Activated B cell treated with CpG ODN at 0.5 μM for 24 hours (primary cell): ENCODE data around the gene HHIPL1. TPM values are rescaled to one million over a fixed set of nuclear protein-coding genes. Genes with fewer than 3 reads are reported as not detected.

Source experiments
- ATAC-seq: fragments of 200-7000 bp; cut with Tn5 transposase; one replicate; pipeline ENCODE4 v1.10.0; 2021; ENCODE audit warnings: low read depth, mild to moderate bottlenecking, moderate library complexity
- CTCF ChIA-PET: fragments of 350-600 bp; sonication (Branson Sonifier 250); formaldehyde crosslinking; loops from one replicate; lab custom pipeline; 2021; ENCODE audit warnings: antibody characterized with exemption; lab: Charles Lee
- POLR2A ChIA-PET: fragments of 350-600 bp; sonication (Branson Sonifier 250); formaldehyde crosslinking; loops from one replicate; lab custom pipeline; 2021; ENCODE audit warnings: antibody characterized with exemption; lab: Charles Lee
- DNase-seq: peaks from one replicate; pipeline ENCODE4 v3.0.0; 2022
- H3K27ac Mint-ChIP-seq: one replicate; pipeline ENCODE4 v1.8.0; 2020; ENCODE audit warnings: mixed read lengths
- H3K27me3 Mint-ChIP-seq: one replicate; pipeline ENCODE4 v1.8.0; 2021; ENCODE audit warnings: mixed read lengths
- H3K36me3 Mint-ChIP-seq: one replicate; pipeline ENCODE4 v1.8.0; 2021; ENCODE audit warnings: low read depth, mixed read lengths
- H3K4me1 Mint-ChIP-seq: one replicate; pipeline ENCODE4 v1.8.0; 2021; ENCODE audit warnings: mixed read lengths
- H3K4me3 Mint-ChIP-seq: one replicate; pipeline ENCODE4 v1.8.0; 2020; ENCODE audit warnings: mild to moderate bottlenecking, mixed read lengths
- H3K9me3 Mint-ChIP-seq: one replicate; pipeline ENCODE4 v1.8.0; 2020; ENCODE audit warnings: mixed read lengths
- intact Hi-C: fragments of 100-400 bp; cut with micrococcal nuclease; formaldehyde crosslinking; loops from one replicate; pipeline ENCODE4 v1.15.1; 2024
- total RNA-seq: library from RNA; stranded (reverse); gene quantifications from 2 replicates; pipeline ENCODE4 v1.2.3, GENCODE V29; 2022
- TF ChIP-seq, protein P1 (sequence below): fragments of 200-600 bp; IDR thresholded peaks from one replicate; pipeline ENCODE4 v1.8.0; 2022; ENCODE audit warnings: antibody characterized with exemption, mild to moderate bottlenecking

The HHIPL1 gene
- total RNA-seq, 1 donor from 2014 or later, result not detected

DNA sequence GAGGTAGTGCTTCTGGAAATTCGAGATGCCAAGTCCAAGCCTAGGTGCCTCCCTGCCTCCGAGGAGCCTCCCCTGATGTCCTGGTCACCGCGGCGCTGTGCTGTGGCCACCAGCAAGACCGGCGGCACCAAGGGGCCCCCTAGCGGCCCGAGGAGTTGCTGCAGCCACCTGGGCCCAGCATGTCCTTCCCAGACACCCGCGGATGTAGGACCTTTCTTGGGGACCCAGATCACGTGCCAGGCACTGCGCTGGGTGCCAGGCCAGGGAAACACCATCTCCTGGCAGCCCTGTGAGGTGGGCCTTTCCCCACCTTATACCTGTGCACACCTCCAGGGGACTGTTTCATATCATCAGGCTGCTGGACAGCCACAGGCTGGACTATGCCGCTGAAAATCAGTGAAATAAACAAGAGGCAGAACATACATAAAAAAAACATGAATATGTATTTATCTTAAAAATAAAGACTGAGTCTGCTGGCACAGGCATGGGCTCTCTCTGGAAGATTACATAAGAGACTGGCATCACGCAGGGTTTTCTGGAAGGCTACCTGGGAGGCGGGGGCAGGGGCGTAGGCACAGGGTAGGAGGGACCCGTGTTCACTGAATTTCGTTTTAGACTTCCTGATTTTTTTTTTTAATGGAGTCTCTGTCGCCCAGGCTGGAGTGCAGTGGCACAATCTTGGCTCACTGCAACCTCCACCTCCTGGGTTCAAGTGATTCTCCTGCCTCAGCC, 15.9 kb upstream of the HHIPL1 start:
- TF ChIP-seq, protein P1, sequence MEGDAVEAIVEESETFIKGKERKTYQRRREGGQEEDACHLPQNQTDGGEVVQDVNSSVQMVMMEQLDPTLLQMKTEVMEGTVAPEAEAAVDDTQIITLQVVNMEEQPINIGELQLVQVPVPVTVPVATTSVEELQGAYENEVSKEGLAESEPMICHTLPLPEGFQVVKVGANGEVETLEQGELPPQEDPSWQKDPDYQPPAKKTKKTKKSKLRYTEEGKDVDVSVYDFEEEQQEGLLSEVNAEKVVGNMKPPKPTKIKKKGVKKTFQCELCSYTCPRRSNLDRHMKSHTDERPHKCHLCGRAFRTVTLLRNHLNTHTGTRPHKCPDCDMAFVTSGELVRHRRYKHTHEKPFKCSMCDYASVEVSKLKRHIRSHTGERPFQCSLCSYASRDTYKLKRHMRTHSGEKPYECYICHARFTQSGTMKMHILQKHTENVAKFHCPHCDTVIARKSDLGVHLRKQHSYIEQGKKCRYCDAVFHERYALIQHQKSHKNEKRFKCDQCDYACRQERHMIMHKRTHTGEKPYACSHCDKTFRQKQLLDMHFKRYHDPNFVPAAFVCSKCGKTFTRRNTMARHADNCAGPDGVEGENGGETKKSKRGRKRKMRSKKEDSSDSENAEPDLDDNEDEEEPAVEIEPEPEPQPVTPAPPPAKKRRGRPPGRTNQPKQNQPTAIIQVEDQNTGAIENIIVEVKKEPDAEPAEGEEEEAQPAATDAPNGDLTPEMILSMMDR, result no peak
- CTCF ChIA-PET, result no interaction called here
- intact Hi-C loops, result loop anchor here (1.0 to 10.0 kb wide), 2 partner anchors 64 to 111 kb away; no protein-coding TSS in a partner anchor
- H3K36me3 Mint-ChIP-seq, result no peaks in the 10 kb centered on the region
- POLR2A ChIA-PET, result no interaction called here
- ATAC-seq, result peak; percentile 83
- H3K4me3 Mint-ChIP-seq, result no peak overlapping the region
- peak; percentile 37 for DNase-seq
- H3K4me1 Mint-ChIP-seq, result peaks cover 7% of the 10 kb centered on the region
- H3K27ac Mint-ChIP-seq, result no peak overlapping the region
- H3K27me3 Mint-ChIP-seq, result peaks cover 26% of the 10 kb centered on the region
- no peaks in the 10 kb centered on the region for H3K9me3 Mint-ChIP-seq

DNA sequence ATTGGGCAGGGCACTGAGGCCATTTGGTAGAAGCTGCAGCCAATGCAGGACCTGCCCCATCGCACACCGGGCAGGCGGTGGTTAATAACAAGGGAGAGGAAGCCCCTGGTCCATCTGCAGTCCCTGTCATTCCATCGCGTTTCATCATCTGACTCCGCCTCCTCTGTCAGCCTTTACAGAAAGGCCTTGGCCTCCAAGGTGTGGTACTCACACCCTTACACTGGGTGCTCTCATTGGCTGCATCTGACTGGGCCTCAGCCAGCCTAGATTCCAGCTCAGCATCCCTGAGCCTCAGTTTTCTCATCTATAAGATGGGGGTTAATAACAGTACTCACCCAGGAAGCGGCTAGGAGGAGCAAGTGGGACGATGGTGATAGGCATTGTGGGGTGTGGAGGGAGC, 14.7 kb upstream of the HHIPL1 start:
- CTCF ChIA-PET, result no interaction called here
- no peaks in the 10 kb centered on the region for H3K9me3 Mint-ChIP-seq
- TF ChIP-seq, protein P1, result no peak
- DNase-seq, result no peak
- no peak overlapping the region for H3K27ac Mint-ChIP-seq
- no peaks in the 10 kb centered on the region for H3K36me3 Mint-ChIP-seq
- ATAC-seq, result no peak
- intact Hi-C loops, result no loop called here
- POLR2A ChIA-PET, result no interaction called here
- peaks cover 12% of the 10 kb centered on the region for H3K4me1 Mint-ChIP-seq
- H3K4me3 Mint-ChIP-seq, result no peak overlapping the region
- H3K27me3 Mint-ChIP-seq, result peaks cover 22% of the 10 kb centered on the region

DNA sequence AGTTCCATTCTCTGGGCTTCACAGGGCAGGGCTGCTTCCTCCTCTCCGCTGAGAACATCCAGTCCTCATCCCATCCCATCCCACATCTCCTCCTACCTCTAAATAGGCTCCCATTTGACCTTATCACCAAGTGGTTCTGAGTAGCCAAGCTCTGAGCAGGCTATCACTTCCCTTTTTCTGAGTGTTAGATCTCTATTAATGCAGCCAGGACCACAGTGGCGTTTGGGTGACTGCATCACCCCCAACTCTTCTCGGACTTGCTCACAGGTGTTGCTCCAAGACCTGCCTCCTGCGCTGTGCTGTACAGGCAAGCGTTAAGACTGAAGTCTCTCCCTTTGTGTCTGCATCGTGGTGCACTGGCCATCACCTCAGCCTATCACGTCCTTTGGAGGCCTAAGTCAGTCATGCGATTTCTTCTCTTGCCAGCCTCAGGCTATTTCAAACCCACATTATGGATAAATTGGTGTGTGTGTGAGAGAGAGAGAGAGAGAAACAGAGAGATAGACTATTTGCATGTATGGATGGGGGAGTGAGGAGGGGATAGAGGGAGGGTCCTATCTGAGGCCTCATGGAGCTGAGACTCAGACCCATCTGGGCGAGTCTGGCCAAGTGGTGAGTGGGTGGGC, 12.4 kb upstream of the HHIPL1 start:
- ChIA-PET CTCF (no interaction called here), POLR2A (interaction anchor here (0.6 kb wide), 1 partner anchor 93 kb away, joined by 5 read pairs; no protein-coding TSS in a partner anchor)
- TF ChIP-seq, protein P1, result no peak
- DNase-seq (no peak), ATAC-seq (no peak)
- Mint-ChIP-seq H3K9me3 (no peaks in the 10 kb centered on the region), H3K4me3 (no peak overlapping the region), H3K4me1 (peaks cover 12% of the 10 kb centered on the region), H3K27ac (no peak overlapping the region), H3K36me3 (no peaks in the 10 kb centered on the region), H3K27me3 (peaks cover 26% of the 10 kb centered on the region)
- intact Hi-C loops, result no loop called here

DNA sequence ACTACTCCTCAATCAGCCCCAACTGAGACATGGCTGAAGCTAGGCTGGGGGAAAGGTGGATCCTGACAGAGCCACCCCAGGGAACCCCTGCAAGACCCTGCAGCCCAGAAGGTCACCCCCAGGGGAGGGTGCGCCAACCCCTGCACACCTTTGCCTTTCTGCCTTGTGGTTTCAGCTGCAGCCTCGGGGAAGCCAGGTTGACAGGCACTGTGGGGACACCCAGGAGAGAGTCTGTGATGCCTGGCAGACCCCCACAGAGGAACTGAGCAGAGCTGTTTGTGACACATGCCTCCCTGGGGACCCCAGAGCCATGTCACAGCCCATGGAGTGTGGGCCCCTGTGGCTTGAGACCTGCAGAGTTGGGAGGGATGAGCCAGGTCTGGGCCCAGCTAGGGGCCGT, 11.8 kb upstream of the HHIPL1 start:
- ATAC-seq (peak; percentile 35), DNase-seq (no peak)
- Mint-ChIP-seq H3K27me3 (peaks cover 24% of the 10 kb centered on the region), H3K4me3 (no peak overlapping the region), H3K9me3 (no peaks in the 10 kb centered on the region), H3K36me3 (no peaks in the 10 kb centered on the region), H3K27ac (no peak overlapping the region), H3K4me1 (peaks cover 12% of the 10 kb centered on the region)
- POLR2A ChIA-PET, result interaction anchor here (0.6 kb wide), 1 partner anchor 94 kb away, joined by 5 read pairs; no protein-coding TSS in a partner anchor
- intact Hi-C loops, result no loop called here
- CTCF ChIA-PET, result no interaction called here
- TF ChIP-seq, protein P1, result no peak

DNA sequence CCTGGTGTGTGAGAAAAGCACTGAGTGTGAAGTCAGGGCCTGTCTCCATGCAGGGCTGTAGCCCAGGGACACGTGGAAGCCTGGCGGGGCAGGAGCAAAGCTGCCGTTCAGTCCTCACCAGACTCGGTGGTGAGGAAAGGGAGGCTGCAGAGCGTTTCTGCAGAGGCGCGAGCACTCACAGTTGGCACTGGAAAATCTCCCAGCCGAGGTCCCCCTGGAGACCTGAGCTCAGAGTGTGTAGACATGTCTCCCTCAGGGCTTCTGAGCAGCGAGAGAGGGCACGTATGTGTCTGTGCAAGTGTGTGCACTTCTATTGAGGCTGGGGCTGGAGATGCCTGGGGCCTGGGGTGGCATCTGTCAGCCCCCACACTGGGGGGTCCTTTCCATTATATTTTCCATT, 11.0 kb upstream of the HHIPL1 start:
- POLR2A ChIA-PET, result no interaction called here
- intact Hi-C loops, result no loop called here
- H3K4me3 Mint-ChIP-seq, result no peak overlapping the region
- no peak for DNase-seq
- no peak overlapping the region for H3K27ac Mint-ChIP-seq
- peaks cover 24% of the 10 kb centered on the region for H3K27me3 Mint-ChIP-seq
- H3K9me3 Mint-ChIP-seq, result no peaks in the 10 kb centered on the region
- no peaks in the 10 kb centered on the region for H3K36me3 Mint-ChIP-seq
- CTCF ChIA-PET, result no interaction called here
- TF ChIP-seq, protein P1, result no peak
- no peak for ATAC-seq
- peaks cover 12% of the 10 kb centered on the region for H3K4me1 Mint-ChIP-seq
